IMR-90 (cell line): Measurements from ENCODE around the gene ITGA2. TPM values are rescaled to one million over a fixed set of nuclear protein-coding genes. Genes with fewer than 3 reads are reported as not detected.

Experiments
- ATAC-seq: fragments of 200-7000 bp; cut with Tn5 transposase; 2 replicates; pipeline ENCODE4 v1.9.1; 2020; ENCODE audit warnings: low read depth, mild to moderate bottlenecking, moderate library complexity
- BruUV-seq: library from RNA; stranded (reverse); fragments of 400-500 nt; replicated peaks from 2 replicates; lab custom pipeline; 2021; lab: Mats Ljungman, UMichigan
- CTCF ChIA-PET: fragments of 300-600 bp; formaldehyde crosslinking; extraction: SDS; loops from one replicate; lab custom pipeline; 2021; ENCODE audit warnings: antibody characterized with exemption; lab: Yijun Ruan, JAX
- POLR2A ChIA-PET: fragments of 300-600 bp; sonication (Branson Sonifier 250); formaldehyde crosslinking; loops from one replicate; lab custom pipeline; 2022; ENCODE audit warnings: antibody characterized with exemption; ENCODE audit not compliant: unreplicated experiment; lab: Charles Lee
- DNase-seq: peaks from one replicate; pipeline ENCODE4 v3.0.0; 2013
- H2AFZ ChIP-seq: replicated peaks from 2 replicates; pipeline ENCODE3; 2013; ENCODE audit warnings: low read length, mild to moderate bottlenecking; ENCODE audit not compliant: poor library complexity
- H2AK5ac ChIP-seq: 2 replicates; pipeline ENCODE4 v1.6.1; 2013; ENCODE audit warnings: low read depth, low read length, inconsistent platforms
- H2AK9ac ChIP-seq: replicated peaks from 2 replicates; pipeline ENCODE3; 2013; ENCODE audit warnings: mild to moderate bottlenecking, low read depth, low read length, moderate library complexity; ENCODE audit not compliant: poor library complexity
- H2BK120ac ChIP-seq: 2 replicates; pipeline ENCODE4 v1.6.1; 2013; ENCODE audit warnings: low read depth, low read length, inconsistent platforms
- H2BK15ac ChIP-seq: 3 replicates; pipeline ENCODE4 v1.6.1; 2013; ENCODE audit warnings: low read depth, low read length, inconsistent platforms
- H2BK20ac ChIP-seq: 2 replicates; pipeline ENCODE4 v1.6.1; 2013; ENCODE audit warnings: low read depth, mild to moderate bottlenecking, inconsistent platforms, low read length, moderate library complexity
- H2BK5ac ChIP-seq: 2 replicates; pipeline ENCODE4 v1.6.1; 2013; ENCODE audit warnings: mild to moderate bottlenecking, low read depth, low read length, inconsistent platforms; ENCODE audit not compliant: poor library complexity, severe bottlenecking
- H3K14ac ChIP-seq: replicated peaks from 2 replicates; pipeline ENCODE4 v1.6.1; 2013; ENCODE audit warnings: low read depth, low read length, inconsistent platforms
- H3K18ac ChIP-seq: 2 replicates; pipeline ENCODE4 v1.6.1; 2013; ENCODE audit warnings: low read depth, low read length, control low read depth
- H3K23ac ChIP-seq: 2 replicates; pipeline ENCODE4 v1.6.1; 2013; ENCODE audit warnings: low read depth, low read length, inconsistent platforms
- H3K27ac ChIP-seq: 2 replicates; pipeline ENCODE4 v1.5.1; 2013; ENCODE audit warnings: mild to moderate bottlenecking, control low read depth, low read length; ENCODE audit not compliant: insufficient read depth
- H3K27me3 ChIP-seq: 2 replicates; pipeline ENCODE4 v1.6.1; 2013; ENCODE audit warnings: low read length; ENCODE audit not compliant: control insufficient read depth, insufficient read depth
- H3K36me3 ChIP-seq: 2 replicates; pipeline ENCODE4 v1.6.1; 2013; ENCODE audit warnings: low read length, mixed read lengths; ENCODE audit not compliant: control insufficient read depth, insufficient read depth
- H3K4ac ChIP-seq: 2 replicates; pipeline ENCODE4 v1.6.1; 2013; ENCODE audit warnings: low read depth, low read length, inconsistent platforms
- H3K4me1 ChIP-seq: 2 replicates; pipeline ENCODE4 v1.6.1; 2013; ENCODE audit warnings: low read length, mixed read lengths; ENCODE audit not compliant: control insufficient read depth, insufficient read depth
- H3K4me2 ChIP-seq: 2 replicates; pipeline ENCODE4 v1.6.1; 2013; ENCODE audit warnings: low read depth, mild to moderate bottlenecking, control low read depth, low read length, moderate library complexity
- H3K4me3 ChIP-seq: 2 replicates; pipeline ENCODE4 v1.5.1; 2013; ENCODE audit warnings: low read depth, mild to moderate bottlenecking, control low read depth, low read length, moderate library complexity; ENCODE audit not compliant: insufficient read depth
- H3K56ac ChIP-seq: 2 replicates; pipeline ENCODE4 v1.6.1; 2013; ENCODE audit warnings: low read length, inconsistent platforms; ENCODE audit not compliant: insufficient read depth; ENCODE audit errors: extremely low read depth
- H3K79me1 ChIP-seq, 2 experiments: 2 replicates each; pipeline ENCODE4 v1.6.1; 2013; ENCODE audit warnings: low read length in 2 of 2, inconsistent platforms in 1 of 2, low read depth in 1 of 2
- H3K9ac ChIP-seq: 2 replicates; pipeline ENCODE4 v1.6.1; 2013; ENCODE audit warnings: low read depth, low read length, control low read depth
- H3K9me1 ChIP-seq: 2 replicates; pipeline ENCODE4 v1.6.1; 2013; ENCODE audit warnings: low read length, inconsistent platforms; ENCODE audit not compliant: insufficient read depth
- H3K9me3 ChIP-seq: 2 replicates; pipeline ENCODE4 v1.6.1; 2013; ENCODE audit warnings: low read length; ENCODE audit not compliant: control insufficient read depth, insufficient read depth
- H4K20me1 ChIP-seq: 2 replicates; pipeline ENCODE4 v1.6.1; 2013; ENCODE audit warnings: low read length, inconsistent platforms; ENCODE audit not compliant: insufficient read depth
- H4K5ac ChIP-seq: 2 replicates; pipeline ENCODE4 v1.6.1; 2013; ENCODE audit warnings: mild to moderate bottlenecking, low read depth, low read length, control low read depth
- H4K8ac ChIP-seq, 2 experiments: 2 replicates each; pipeline ENCODE4 v1.6.1; 2013; ENCODE audit warnings: low read depth in 2 of 2, low read length in 2 of 2, control low read depth in 1 of 2, inconsistent platforms in 1 of 2
- H4K91ac ChIP-seq: 2 replicates; pipeline ENCODE4 v1.6.1; 2013; ENCODE audit warnings: low read depth, low read length, inconsistent platforms; ENCODE audit not compliant: insufficient read depth
- BHLHE40 ChIP-seq: fragments of 150-350 bp; IDR thresholded peaks from 2 replicates; pipeline ENCODE4 v1.6.1; 2016; ENCODE audit warnings: mild to moderate bottlenecking, low read depth, low read length
- CEBPB ChIP-seq: IDR thresholded peaks from 2 replicates; pipeline ENCODE4 v1.6.1; 2012; ENCODE audit warnings: low read depth, low read length, improper control_type of control experiment
- CTCF ChIP-seq: conservative IDR thresholded peaks from 2 replicates; pipeline ENCODE4 v1.5.1; 2012; ENCODE audit warnings: mild to moderate bottlenecking, low read depth, low read length, improper control_type of control experiment
- FOS ChIP-seq: fragments of 150-350 bp; IDR thresholded peaks from 2 replicates; pipeline ENCODE4 v1.6.1; 2016; ENCODE audit warnings: low read depth, low read length
- WGBS, 2 experiments: methylation state at CpG; one replicate each; pipeline versions ENCODE4 v1.1.5 to v1.1.7; 2013; ENCODE audit warnings: missing lambda C conversion rate in 2 of 2; ENCODE audit not compliant: insufficient read length in 1 of 2; ENCODE audit errors: extremely low coverage in 2 of 2; 5-methylcytosine and 5-hydroxymethylcytosine counted together
- dilution Hi-C: fragments of 300-500 bp; cut with HindIII; formaldehyde crosslinking; loops from one replicate; pipeline ENCODE4 v1.14.3; 2018; ENCODE audit warnings: low sequenced_read_pairs; ENCODE audit not compliant: unreplicated experiment
- in situ Hi-C: fragments of 300-500 bp; cut with MboI; formaldehyde crosslinking; loops from 3 replicates; pipeline ENCODE4 v1.14.3; 2019; ENCODE audit warnings: low sequenced_read_pairs, inconsistent platforms, mixed read lengths
- intact Hi-C: fragments of 100-400 bp; cut with micrococcal nuclease; formaldehyde crosslinking; loops from 2 replicates; pipeline ENCODE4 v1.10.0; 2022
- polyA plus RNA-seq, 3 experiments: library from polyadenylated mRNA; depleted of rRNA; stranded (reverse); fragments of >200 nt; gene quantifications; 2 replicates each; pipeline ENCODE4 v1.2.3, GENCODE V29; 2012; ENCODE audit warnings: low replicate concordance in 1 of 3
- total RNA-seq: library from RNA; depleted of rRNA; stranded (reverse); fragments of >200 nt; gene quantifications from 2 replicates; pipeline ENCODE4 v1.2.3, GENCODE V29; 2012

Gene ITGA2
- total and polyA plus RNA-seq, 2 of the 4 experiments (the other 2 are of a cell fraction), result 23.3 to 93.4 TPM

GRCh38 chr5:53037141-53037859 is 48.1 kb downstream of the ITGA2 start:
- no peaks in the 10 kb centered on the region; the same call in 1 of the 2 replicates for H3K36me3 ChIP-seq
- H3K9me3 ChIP-seq, result no peaks in the 10 kb centered on the region
- no peak overlapping the region for H2AK5ac ChIP-seq
- H3K14ac ChIP-seq, result no peak overlapping the region
- H2BK5ac ChIP-seq, result peak overlapping the region; percentile 86
- H3K4ac ChIP-seq, result peak overlapping the region; percentile 59; the same call in 1 of the 2 replicates
- TF ChIP-seq CEBPB (peak; percentile 76), BHLHE40 (peak; percentile 35; the same call in 1 of the 2 replicates), FOS (peak; percentile 68; the same call in 1 of the 2 replicates), CTCF (no peak)
- in situ Hi-C loops (no loop called here), intact Hi-C loops (loop anchor here (2.0 kb wide), 1 partner anchor 46 kb away; no protein-coding TSS in a partner anchor), dilution Hi-C loops (no loop called here)
- H3K27me3 ChIP-seq, result no peaks in the 10 kb centered on the region
- H3K56ac ChIP-seq, result no peak overlapping the region; the same call in 1 of the 2 replicates
- peak; percentile 59 for ATAC-seq
- peaks cover 32 to 77% of the 10 kb centered on the region in 2 experiments for H3K79me1 ChIP-seq
- no peaks in the 10 kb centered on the region for H4K20me1 ChIP-seq
- peaks cover 18% of the 10 kb centered on the region for H3K4me1 ChIP-seq
- ChIA-PET CTCF (interaction anchor here (1.8 kb wide), 1 partner anchor 10 kb away, joined by 4 read pairs; no protein-coding TSS in a partner anchor), POLR2A (interaction anchor here (0.6 kb wide), 1 partner anchor 26 kb away, joined by 4 read pairs; no protein-coding TSS in a partner anchor)
- peak overlapping the region; percentile 88; the same call in 1 of the 2 replicates for H2BK20ac ChIP-seq
- H3K9me1 ChIP-seq, result peaks cover 16% of the 10 kb centered on the region
- H4K91ac ChIP-seq, result peak overlapping the region; percentile 18; the same call in 1 of the 2 replicates
- H3K23ac ChIP-seq, result peak overlapping the region; percentile 10; the same call in 1 of the 2 replicates
- H2BK15ac ChIP-seq, result peak overlapping the region; percentile 0; the same call in 1 of the 3 replicates
- H4K8ac ChIP-seq, result peak overlapping the region in 1 of 2 experiments; percentile 37; a peak in 2 of 4 replicates
- WGBS, 2 experiments, result no CpG with 5 or more reads among the region's 3 CpGs
- H4K5ac ChIP-seq, result peak overlapping the region; percentile 64; the same call in 1 of the 2 replicates
- H3K4me3 ChIP-seq, result no peak overlapping the region
- H2AFZ ChIP-seq, result no peak overlapping the region
- H3K9ac ChIP-seq, result no peak overlapping the region
- H2BK120ac ChIP-seq, result peak overlapping the region; percentile 67
- peak overlapping the region; percentile 3; the same call in 1 of the 2 replicates for H3K27ac ChIP-seq
- no peak overlapping the region for H2AK9ac ChIP-seq
- peak overlapping the region; percentile 76; the same call in 1 of the 2 replicates for H3K18ac ChIP-seq
- no TSS peak for BruUV-seq
- peak; percentile 78 for DNase-seq
- peak overlapping the region; percentile 61; the same call in 1 of the 2 replicates for H3K4me2 ChIP-seq
